ENCODE results near the gene MTHFD1L.

The MTHFD1L gene

DNA sequence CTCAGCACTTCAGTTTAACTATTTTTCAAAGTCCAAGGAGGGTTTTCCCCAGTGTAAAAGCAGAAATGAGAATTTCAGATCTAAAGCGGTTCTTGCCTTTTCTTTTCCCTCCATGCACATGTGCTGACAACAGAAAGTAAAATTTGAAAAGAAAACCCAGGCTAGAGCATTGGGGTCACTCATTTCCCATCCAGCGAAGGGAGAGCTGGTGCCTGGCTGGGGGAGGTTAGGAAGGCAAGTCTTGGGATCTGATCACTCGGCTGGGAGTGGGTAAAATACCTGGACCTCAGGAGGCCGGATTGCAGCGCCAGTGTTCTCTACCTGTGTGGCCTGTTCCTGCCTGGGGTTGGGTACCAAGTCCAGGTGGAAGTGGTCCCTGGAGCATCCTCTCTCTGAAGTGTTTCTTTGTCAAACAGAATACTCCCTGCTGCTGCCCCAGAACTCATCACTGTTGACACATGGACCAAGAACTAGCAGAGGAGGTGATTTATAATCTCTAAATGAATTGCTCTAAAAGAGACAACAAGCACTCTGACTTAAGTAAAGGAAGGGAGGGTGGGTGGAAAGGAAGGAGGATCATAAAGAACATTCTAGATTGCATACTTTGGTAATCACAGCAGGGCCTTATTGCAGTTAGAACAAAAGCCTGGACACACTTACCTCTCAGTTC is 136.0 kb downstream of the MTHFD1L start:
- no peak overlapping the region for H3K9ac ChIP-seq
- no peaks in the 10 kb centered on the region for H3K27me3 ChIP-seq (ENCODE audit: control insufficient read depth, insufficient read depth, low read length)
- no peak for TF ChIP-seq CTCF (IDR thresholded peaks at IDR 0.05)
- no peak overlapping the region for H3K27ac ChIP-seq
- no peak overlapping the region for H3K4me3 ChIP-seq (ENCODE audit: low read depth, low read length)
- no peaks in the 10 kb centered on the region for H3K36me3 ChIP-seq (ENCODE audit: control insufficient read depth, insufficient read depth, low read length)
- H3K4me2 ChIP-seq (ENCODE audit: low read length), result no peak overlapping the region
- H2AFZ ChIP-seq, result no peak overlapping the region
- no peaks in the 10 kb centered on the region for H3K4me1 ChIP-seq
- no peaks in the 10 kb centered on the region for H3K9me3 ChIP-seq (ENCODE audit: control insufficient read depth, low read length)
- no peaks in the 10 kb centered on the region for H3K79me2 ChIP-seq

DNA sequence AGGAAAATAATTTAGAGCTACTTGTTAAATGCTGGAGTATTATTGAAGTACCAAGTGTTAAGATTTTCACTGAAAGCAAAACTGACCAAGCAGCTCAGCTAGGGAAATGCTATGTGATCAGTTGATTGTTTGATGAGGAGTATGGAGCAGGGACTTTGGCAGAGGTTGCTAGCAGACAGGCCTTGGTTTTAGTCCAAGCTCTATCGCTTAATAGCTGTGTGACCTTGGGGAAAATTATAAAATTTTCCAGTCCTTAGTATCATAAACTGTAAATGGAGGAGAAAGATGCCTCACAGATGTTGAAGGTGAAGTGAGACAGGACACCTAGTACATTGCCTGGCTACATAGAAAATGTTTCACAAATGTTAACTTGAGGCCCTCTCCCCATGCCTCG is 136.6 kb downstream of the MTHFD1L start:
- Histone ChIP-seq H3K9me3 (ENCODE audit: control insufficient read depth, low read length) (no peaks in the 10 kb centered on the region), H3K9ac (no peak overlapping the region), H3K79me2 (no peaks in the 10 kb centered on the region), H3K36me3 (ENCODE audit: control insufficient read depth, insufficient read depth, low read length) (no peaks in the 10 kb centered on the region), H3K4me3 (ENCODE audit: low read depth, low read length) (no peak overlapping the region), H3K4me2 (ENCODE audit: low read length) (no peak overlapping the region), H3K4me1 (no peaks in the 10 kb centered on the region), H3K27ac (no peak overlapping the region), H2AFZ (no peak overlapping the region), H3K27me3 (ENCODE audit: control insufficient read depth, insufficient read depth, low read length) (no peaks in the 10 kb centered on the region)
- no peak for TF ChIP-seq CTCF (IDR thresholded peaks at IDR 0.05)

- H3K9me3 ChIP-seq (ENCODE audit: control insufficient read depth, low read length), result no peaks in the 10 kb centered on the region
- no peaks in the 10 kb centered on the region for H3K36me3 ChIP-seq (ENCODE audit: control insufficient read depth, insufficient read depth, low read length)
- TF ChIP-seq CTCF (IDR thresholded peaks at IDR 0.05), result no peak
- no peaks in the 10 kb centered on the region for H3K4me1 ChIP-seq
- no peak overlapping the region for H3K27ac ChIP-seq
- no peak overlapping the region for H3K4me3 ChIP-seq (ENCODE audit: low read depth, low read length)
- no peak overlapping the region for H3K4me2 ChIP-seq (ENCODE audit: low read length)
- H3K9ac ChIP-seq, result no peak overlapping the region
- H2AFZ ChIP-seq, result no peak overlapping the region
- no peaks in the 10 kb centered on the region for H3K79me2 ChIP-seq
- H3K27me3 ChIP-seq (ENCODE audit: control insufficient read depth, insufficient read depth, low read length), result no peaks in the 10 kb centered on the region
Observed at GRCh38 chr6:151002491-151002935, 137.0 kb downstream of the MTHFD1L start.

DNA sequence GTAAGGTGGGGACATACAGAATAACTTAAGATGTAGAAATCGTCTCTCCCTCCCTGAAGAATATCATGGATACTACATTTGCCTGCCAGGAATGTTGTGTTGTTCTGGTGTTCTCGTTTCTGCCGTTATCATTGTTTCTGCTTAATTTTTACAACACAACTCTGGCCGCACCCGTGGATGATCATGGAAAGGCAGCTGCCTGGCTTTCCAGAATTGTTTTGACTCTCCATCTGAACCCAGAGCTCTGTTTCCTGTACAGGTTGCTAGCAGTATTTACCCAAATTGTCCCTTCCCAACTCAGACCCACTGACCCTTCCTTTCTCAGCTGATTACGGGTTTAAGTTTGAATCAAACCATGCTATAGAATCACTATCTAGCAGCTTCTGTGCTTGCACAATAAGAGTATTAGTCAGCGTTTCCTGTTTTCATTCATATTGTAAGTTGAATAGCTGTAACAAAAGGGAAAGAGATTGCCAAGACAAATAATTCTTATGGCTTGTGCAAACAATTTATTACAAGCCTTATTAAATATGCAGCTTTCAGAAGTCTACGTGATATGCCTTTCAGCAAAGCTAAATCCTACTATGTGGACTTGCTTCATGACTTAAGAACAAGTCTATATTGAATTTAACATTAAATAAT is 139.0 kb downstream of the MTHFD1L start:
- Histone ChIP-seq H3K9ac (no peak overlapping the region), H3K9me3 (ENCODE audit: control insufficient read depth, low read length) (no peaks in the 10 kb centered on the region), H3K27ac (no peak overlapping the region), H3K36me3 (ENCODE audit: control insufficient read depth, insufficient read depth, low read length) (no peaks in the 10 kb centered on the region), H2AFZ (no peak overlapping the region), H3K4me1 (no peaks in the 10 kb centered on the region), H3K79me2 (no peaks in the 10 kb centered on the region), H3K27me3 (ENCODE audit: control insufficient read depth, insufficient read depth, low read length) (no peaks in the 10 kb centered on the region), H3K4me3 (ENCODE audit: low read depth, low read length) (no peak overlapping the region), H3K4me2 (ENCODE audit: low read length) (no peak overlapping the region)
- TF ChIP-seq CTCF (IDR thresholded peaks at IDR 0.05), result no peak

DNA sequence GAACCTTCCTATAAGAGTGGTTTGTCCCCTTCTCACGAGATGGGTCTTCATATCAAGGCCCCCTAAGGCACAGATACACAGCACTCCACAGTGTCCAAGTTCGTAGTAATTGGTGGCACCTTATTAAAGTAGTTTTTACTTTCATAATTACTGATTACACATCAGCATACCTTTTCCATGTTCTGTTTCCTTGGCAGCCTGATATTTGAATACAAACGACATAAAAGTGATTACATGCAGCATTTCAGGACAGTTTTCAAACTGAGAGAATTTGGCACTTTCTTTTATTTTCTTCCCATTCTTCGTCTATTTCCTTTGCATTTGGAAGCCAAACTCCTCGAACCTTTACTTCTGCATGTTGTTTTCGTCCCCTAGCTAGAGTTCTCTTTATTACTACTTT is 139.7 kb downstream of the MTHFD1L start:
- H2AFZ ChIP-seq, result no peak overlapping the region
- no peaks in the 10 kb centered on the region for H3K36me3 ChIP-seq (ENCODE audit: control insufficient read depth, insufficient read depth, low read length)
- no peaks in the 10 kb centered on the region for H3K79me2 ChIP-seq
- no peak overlapping the region for H3K4me2 ChIP-seq (ENCODE audit: low read length)
- no peaks in the 10 kb centered on the region for H3K27me3 ChIP-seq (ENCODE audit: control insufficient read depth, insufficient read depth, low read length)
- H3K4me3 ChIP-seq (ENCODE audit: low read depth, low read length), result no peak overlapping the region
- no peak overlapping the region for H3K27ac ChIP-seq
- H3K9me3 ChIP-seq (ENCODE audit: control insufficient read depth, low read length), result no peaks in the 10 kb centered on the region
- TF ChIP-seq CTCF (IDR thresholded peaks at IDR 0.05), result no peak
- no peak overlapping the region for H3K9ac ChIP-seq
- H3K4me1 ChIP-seq, result peaks cover 5% of the 10 kb centered on the region

Data from parathyroid adenoma (tissue), 2 donors.